ENCODE results near the gene WWOX. TPM values are rescaled to one million over a fixed set of nuclear protein-coding genes. Genes with fewer than 3 reads are reported as not detected.
A peak's percentile ranks its signal among the peaks of the same experiment; 100 is the strongest.

WWOX gene
- total and polyA plus RNA-seq, 7 donors, result 7.1 to 46.8 (median 16.1) TPM

- Histone ChIP-seq H3K27me3 (no peaks in the 10 kb centered on the region), H3K4me1 (peaks cover 0 to 29% (median 12%) of the 10 kb centered on the region in 4 donors), H3K9me3 (no peaks in the 10 kb centered on the region), H3K27ac (peak overlapping the region in 1 of 4 donors; percentile 3), H3K36me3 (no peaks in the 10 kb centered on the region), H3K4me3 (no peak overlapping the region)
- intact Hi-C loops (cut with DNase I), result no loop called here
- WGBS, 2 donors, result 76 to 79% methylated on average over 9 of the region's 9 CpGs
- DNase-seq, result no peak
- no peak for TF ChIP-seq EP300 (IDR thresholded peaks at IDR 0.05)
- TF ChIP-seq POLR2AphosphoS5 (IDR thresholded peaks at IDR 0.05), result no peak
- TF ChIP-seq POLR2A (IDR thresholded peaks at IDR 0.05), result no peak
- TF ChIP-seq, protein P1, sequence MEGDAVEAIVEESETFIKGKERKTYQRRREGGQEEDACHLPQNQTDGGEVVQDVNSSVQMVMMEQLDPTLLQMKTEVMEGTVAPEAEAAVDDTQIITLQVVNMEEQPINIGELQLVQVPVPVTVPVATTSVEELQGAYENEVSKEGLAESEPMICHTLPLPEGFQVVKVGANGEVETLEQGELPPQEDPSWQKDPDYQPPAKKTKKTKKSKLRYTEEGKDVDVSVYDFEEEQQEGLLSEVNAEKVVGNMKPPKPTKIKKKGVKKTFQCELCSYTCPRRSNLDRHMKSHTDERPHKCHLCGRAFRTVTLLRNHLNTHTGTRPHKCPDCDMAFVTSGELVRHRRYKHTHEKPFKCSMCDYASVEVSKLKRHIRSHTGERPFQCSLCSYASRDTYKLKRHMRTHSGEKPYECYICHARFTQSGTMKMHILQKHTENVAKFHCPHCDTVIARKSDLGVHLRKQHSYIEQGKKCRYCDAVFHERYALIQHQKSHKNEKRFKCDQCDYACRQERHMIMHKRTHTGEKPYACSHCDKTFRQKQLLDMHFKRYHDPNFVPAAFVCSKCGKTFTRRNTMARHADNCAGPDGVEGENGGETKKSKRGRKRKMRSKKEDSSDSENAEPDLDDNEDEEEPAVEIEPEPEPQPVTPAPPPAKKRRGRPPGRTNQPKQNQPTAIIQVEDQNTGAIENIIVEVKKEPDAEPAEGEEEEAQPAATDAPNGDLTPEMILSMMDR (IDR thresholded peaks at IDR 0.05), result no peak
Observed at GRCh38 chr16:78392585-78393195, 293.2 kb downstream of the WWOX start.

GRCh38 chr16:78395035-78395434 is 295.6 kb downstream of the WWOX start:
- Histone ChIP-seq H3K9me3 (no peaks in the 10 kb centered on the region), H3K27ac (no peak overlapping the region), H3K4me1 (peaks cover 0 to 21% (median 6%) of the 10 kb centered on the region in 4 donors), H3K27me3 (no peaks in the 10 kb centered on the region), H3K4me3 (no peak overlapping the region), H3K36me3 (no peaks in the 10 kb centered on the region)
- no peak for TF ChIP-seq EP300 (IDR thresholded peaks at IDR 0.05)
- TF ChIP-seq POLR2A (IDR thresholded peaks at IDR 0.05), result no peak
- TF ChIP-seq, protein P1 (IDR thresholded peaks at IDR 0.05), result no peak
- TF ChIP-seq POLR2AphosphoS5 (IDR thresholded peaks at IDR 0.05), result no peak
- 87 to 92% methylated on average over 6 of the region's 6 CpGs for whole genome bisulfite sequencing, 2 donors
- intact Hi-C loops (cut with DNase I), result no loop called here
- no peak for DNase-seq

GRCh38 chr16:78396046-78396445 is 296.6 kb downstream of the WWOX start:
- Histone ChIP-seq H3K4me1 (peaks cover 0 to 11% (median 4%) of the 10 kb centered on the region in 4 donors), H3K36me3 (no peaks in the 10 kb centered on the region), H3K27ac (no peak overlapping the region), H3K9me3 (no peaks in the 10 kb centered on the region), H3K27me3 (no peaks in the 10 kb centered on the region), H3K4me3 (no peak overlapping the region)
- no peak for DNase-seq
- 74 to 83% methylated on average over 2 of the region's 2 CpGs for WGBS, 2 donors
- TF ChIP-seq, protein P1 (IDR thresholded peaks at IDR 0.05), result peak in 1 of 4 experiments; percentile 20
- TF ChIP-seq POLR2A (IDR thresholded peaks at IDR 0.05), result no peak
- intact Hi-C loops (cut with DNase I), result no loop called here

DNA sequence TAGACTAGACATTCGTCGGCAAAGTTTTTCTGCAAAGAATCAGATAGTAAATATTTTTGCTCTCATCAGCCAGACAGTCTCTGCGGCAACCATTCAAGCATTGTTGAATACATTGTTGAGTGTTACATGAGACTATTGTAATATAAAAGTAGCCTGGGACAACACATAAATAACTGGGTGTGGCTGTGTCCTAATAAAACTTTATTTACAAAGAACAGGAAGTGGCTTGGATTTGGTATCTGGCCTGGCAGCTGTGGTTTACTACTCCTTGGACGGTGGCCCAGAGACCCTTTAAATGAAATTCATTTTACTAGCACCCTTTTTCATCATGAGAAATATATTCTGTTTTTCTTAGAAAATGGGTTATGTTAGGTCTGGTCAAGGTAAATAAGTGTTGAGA is 297.2 kb downstream of the WWOX start:
- DNase-seq, result no peak
- no peaks in the 10 kb centered on the region for H3K36me3 ChIP-seq
- no peak overlapping the region for H3K4me3 ChIP-seq
- peaks cover 0 to 8% (median 4%) of the 10 kb centered on the region in 4 donors for H3K4me1 ChIP-seq
- no peaks in the 10 kb centered on the region for H3K9me3 ChIP-seq
- H3K27me3 ChIP-seq, result no peaks in the 10 kb centered on the region
- H3K27ac ChIP-seq, result no peak overlapping the region
- TF ChIP-seq, protein P1 (IDR thresholded peaks at IDR 0.05), result no peak
- WGBS, 2 donors, result 45 to 75% methylated on average over 4 of the region's 4 CpGs
- intact Hi-C loops (cut with DNase I), result no loop called here

- Histone ChIP-seq H3K27ac (no peak overlapping the region), H3K9me3 (no peaks in the 10 kb centered on the region), H3K27me3 (no peaks in the 10 kb centered on the region), H3K4me1 (no peaks in the 10 kb centered on the region), H3K4me3 (no peak overlapping the region), H3K36me3 (no peaks in the 10 kb centered on the region)
- intact Hi-C loops (cut with DNase I), result no loop called here
- TF ChIP-seq EP300 (IDR thresholded peaks at IDR 0.05) (no peak), POLR2AphosphoS5 (IDR thresholded peaks at IDR 0.05) (no peak)
- DNase-seq, result no peak
- WGBS, 2 donors, result 84 to 86% methylated on average over 5 of the region's 5 CpGs
Observed at GRCh38 chr16:78399384-78399783, 299.9 kb downstream of the WWOX start.
